K562 (cell line): ENCODE data around the gene LAMA5. TPM values are rescaled to one million over a fixed set of nuclear protein-coding genes. Genes with fewer than 3 reads are reported as not detected.

ENCODE experiments used
- ATAC-seq: fragments of 200-7000 bp; cut with Tn5 transposase; 3 replicates; pipeline ENCODE4 v1.9.1; 2020; ENCODE audit warnings: moderate library complexity
- BruUV-seq: library from RNA; stranded (reverse); fragments of 400-500 nt; replicated peaks from 2 replicates; lab custom pipeline; 2021; lab: Mats Ljungman, UMichigan
- CTCF ChIA-PET: fragments of 300-600 bp; formaldehyde crosslinking; extraction: SDS; loops from one replicate; lab custom pipeline; 2021; ENCODE audit warnings: low intra/inter-chr PET ratio; lab: Yijun Ruan, JAX
- POLR2A ChIA-PET: fragments of 300-600, 350-650 bp; sonication (Branson Sonifier 250); formaldehyde crosslinking; extraction: SDS; loops from one replicate; lab custom pipeline; 2021; ENCODE audit warnings: antibody characterized with exemption, inconsistent platforms; lab: Yijun Ruan, JAX
- DNase-seq, 4 experiments: peaks; one replicate each; pipeline versions ENCODE4 v3.0.0 to v3.0.0-alpha.2; 2011 to 2018; ENCODE audit warnings: low spot score in 3 of 4, mixed read lengths in 3 of 4; ENCODE audit errors: extremely low read depth in 1 of 4
- FAIRE-seq: peaks from 2 replicates; lab custom pipeline; 2011; peaks lifted over from hg19 to GRCh38; lab: Jason Lieb, UNC
- H2AFZ ChIP-seq: 2 replicates; pipeline ENCODE4 v1.6.0; 2011; ENCODE audit warnings: low read depth, low read length, control low read depth, inconsistent platforms
- H3K27ac ChIP-seq: fragments of 200-600 bp; 3 replicates; pipeline ENCODE4 v1.8.0; 2011; ENCODE audit warnings: low read depth, mild to moderate bottlenecking, control low read depth, inconsistent platforms, low read length, moderate library complexity, mixed read lengths; ENCODE audit errors: extremely low read depth
- H3K27me3 ChIP-seq, 2 experiments: fragments of 300-600 bp in 1 of 2; 2 replicates in 1 of 2; 3 replicates in 1 of 2; pipeline versions ENCODE4 v1.6.0 to v1.8.0; 2011; ENCODE audit warnings: inconsistent platforms in 2 of 2, low read length in 2 of 2, mild to moderate bottlenecking in 1 of 2, mixed read lengths in 1 of 2, moderate library complexity in 1 of 2; ENCODE audit not compliant: control insufficient read depth in 2 of 2, insufficient read depth in 2 of 2
- H3K36me3 ChIP-seq: fragments of 300-600 bp; 3 replicates; pipeline ENCODE4 v1.8.0; 2011; ENCODE audit warnings: mild to moderate bottlenecking, low read length, inconsistent platforms; ENCODE audit not compliant: control insufficient read depth, insufficient read depth
- H3K4me1 ChIP-seq, 2 experiments: fragments of 200-600 bp in 1 of 2; replicated peaks in 1 of 2; 2 replicates in 1 of 2; 3 replicates in 1 of 2; pipeline versions ENCODE4 v1.5.1 to v1.8.0; 2011; ENCODE audit warnings: inconsistent platforms in 2 of 2, low read length in 2 of 2, mild to moderate bottlenecking in 1 of 2, mixed read lengths in 1 of 2, moderate library complexity in 1 of 2; ENCODE audit not compliant: control insufficient read depth in 2 of 2, insufficient read depth in 2 of 2
- H3K4me2 ChIP-seq: 2 replicates; pipeline ENCODE4 v1.6.1; 2011; ENCODE audit warnings: low read length, control low read depth, inconsistent platforms, mixed read lengths; ENCODE audit not compliant: insufficient read depth
- H3K4me3 ChIP-seq: fragments of 200-600 bp; sonication (generic), shearing (Covaris generic); 2 replicates; pipeline ENCODE4 v1.5.1; 2016; ENCODE audit warnings: control low read depth, inconsistent platforms
- H3K79me2 ChIP-seq: fragments of 200-600 bp; 3 replicates; pipeline ENCODE4 v1.8.0; 2011; ENCODE audit warnings: low read length, inconsistent platforms; ENCODE audit not compliant: control insufficient read depth, insufficient read depth
- H3K9ac ChIP-seq, 2 experiments: 2 replicates each; pipeline versions ENCODE4 v1.6.0 to v1.6.1; 2011; ENCODE audit warnings: low read depth in 2 of 2, low read length in 2 of 2, control low read depth in 1 of 2, inconsistent platforms in 1 of 2, mild to moderate bottlenecking in 1 of 2, mixed read lengths in 1 of 2; ENCODE audit not compliant: insufficient read depth in 1 of 2
- H3K9me1 ChIP-seq: one replicate; pipeline ENCODE4 v1.6.0; 2011; ENCODE audit warnings: inconsistent platforms, mild to moderate bottlenecking, low read length, moderate library complexity; ENCODE audit not compliant: control insufficient read depth, insufficient read depth
- H3K9me3 ChIP-seq: replicated peaks from 2 replicates; pipeline ENCODE4 v1.5.1; 2011; ENCODE audit warnings: low read depth, low read length, inconsistent platforms; ENCODE audit not compliant: control insufficient read depth, insufficient read depth
- H4K20me1 ChIP-seq: replicated peaks from 2 replicates; pipeline ENCODE4 v1.6.1; 2011; ENCODE audit warnings: low read length, inconsistent platforms, mixed read lengths; ENCODE audit not compliant: control insufficient read depth, insufficient read depth
- CHD2 ChIP-seq: IDR thresholded peaks from 2 replicates; pipeline ENCODE4 v1.6.1; 2011; ENCODE audit warnings: low read depth, low read length
- MIER1 ChIP-seq: fragments of 450-650 bp; IDR thresholded peaks from 2 replicates; pipeline ENCODE4 v1.6.1; 2016; ENCODE audit warnings: antibody characterized with exemption, mild to moderate bottlenecking, low read depth
- SIN3A ChIP-seq, 2 experiments: fragments of 150-350 bp in 1 of 2; IDR thresholded peaks; 2 replicates each; pipeline ENCODE4 v1.6.1; 2011 to 2016; ENCODE audit warnings: borderline replicate concordance in 2 of 2, low read depth in 2 of 2, low read length in 2 of 2, mild to moderate bottlenecking in 2 of 2, moderate library complexity in 2 of 2; ENCODE audit not compliant: control insufficient read depth in 1 of 2
- STAT5B ChIP-seq: fragments of 250-450 bp; sonication (Bioruptor Pico); IDR thresholded peaks from 2 replicates; pipeline ENCODE4 v1.8.0; 2021; ENCODE audit warnings: mild to moderate bottlenecking, inconsistent platforms
- ZNF165 ChIP-seq: fragments of 250-450 bp; sonication (Bioruptor Pico); IDR thresholded peaks from 2 replicates; pipeline ENCODE4 v1.4.0; 2020; ENCODE audit warnings: borderline replicate concordance
- ZNF778 ChIP-seq: fragments of 450-650 bp; formaldehyde crosslinking; IDR thresholded peaks from 2 replicates; pipeline ENCODE4 v1.4.0; 2020; ENCODE audit warnings: mild to moderate bottlenecking, moderate library complexity
- WGBS: fragments of 100-300 bp; shearing (Covaris generic); methylation state at CpG from one replicate; pipeline ENCODE4 v1.1.6; 2016; ENCODE audit warnings: low coverage, mixed read lengths; ENCODE audit not compliant: insufficient coverage; ENCODE audit errors: missing lambda C conversion rate; 5-methylcytosine and 5-hydroxymethylcytosine counted together
- in situ Hi-C: fragments of 300-500 bp; cut with MboI; formaldehyde crosslinking; loops from 4 replicates; pipeline ENCODE4 v1.15.0; 2018; ENCODE audit warnings: inconsistent platforms, mixed read lengths
- intact Hi-C: fragments of 100-400 bp; cut with micrococcal nuclease; formaldehyde crosslinking; loops from 2 replicates; pipeline ENCODE4 v1.14.2; 2022
- polyA plus RNA-seq, 8 experiments: library from polyadenylated mRNA; depleted of rRNA in 4 of 8; stranded (reverse) in 5 of 8; unstranded in 3 of 8; fragments of >200 nt; fragmentation: Nextera tagmentation in 2 of 8; fragmentation: Illumina TruSeq in 1 of 8; extraction: Ambion mirVana in 2 of 8; extraction: Trizol in 1 of 8; gene quantifications; 2 replicates each; pipeline versions ENCODE4 v1.2.1 to v1.2.3, GENCODE V29; 2011 to 2014; ENCODE audit warnings: inconsistent platforms in 1 of 8, missing spikeins in 1 of 8
- total RNA-seq, 7 experiments: library from RNA; depleted of rRNA in 6 of 7; stranded (reverse); fragments of >200 nt in 6 of 7; fragmentation: Illumina TruSeq in 2 of 7; extraction: Trizol in 2 of 7; gene quantifications; 2 replicates each; pipeline versions ENCODE4 v1.2.1 to v1.2.3, GENCODE V29; 2011 to 2021; ENCODE audit warnings: low replicate concordance in 1 of 7

The LAMA5 gene
- total and polyA plus RNA-seq, 9 of the 15 experiments (the other 6 are each of a cell fraction or from before 2014, with no cell fraction given), result 0.31 to 101 (median 7.8) TPM

- Histone ChIP-seq H4K20me1 (0 out of 2 replicates have a peak, but pooled peaks cover 6% of the 10 kb centered on the region), H3K79me2 (no peaks in the 10 kb centered on the region), H3K4me3 (no peak overlapping the region), H3K9me1 (peaks cover 3% of the 10 kb centered on the region), H3K9ac (no peak overlapping the region; a peak in 1 of 4 replicates), H3K4me2 (no peak overlapping the region), H3K27me3 (peaks cover 10 to 31% of the 10 kb centered on the region in 2 experiments; a peak in 4 of 5 replicates), H3K36me3 (no peaks in the 10 kb centered on the region), H3K4me1 (peaks cover 8 to 89% of the 10 kb centered on the region in 2 experiments; a peak in 4 of 5 replicates), H3K27ac (no peak overlapping the region), H2AFZ (no peak overlapping the region), H3K9me3 (no peaks in the 10 kb centered on the region)
- ATAC-seq (no peak), FAIRE-seq (no peak), DNase-seq (no peak)
- TF ChIP-seq ZNF165 (CRISPR knock-in tag) (no peak), SIN3A (IDR thresholded peaks at IDR 0.05; ENCODE audit: borderline replicate concordance in 2 of 2, control insufficient read depth in 1 of 2, low read depth in 2 of 2, low read length in 2 of 2) (no peak), ZNF778 (CRISPR knock-in tag) (no peak), MIER1 (no peak), STAT5B (CRISPR knock-in tag) (no peak), CHD2 (no peak)
- ChIA-PET POLR2A (interaction anchor here (0.6 kb wide), 1 partner anchor 772 kb away, joined by 3 read pairs; no protein-coding TSS in a partner anchor), CTCF (no interaction called here)
- BruUV-seq, result no TSS peak
- in situ Hi-C loops, result loop anchor here (5.0 to 10.0 kb wide), 2 partner anchors 77 to 199 kb away; no protein-coding TSS in a partner anchor
- intact Hi-C loops, result no loop called here
- WGBS, result 13% methylated on average over 17 of the region's 24 CpGs
Measured at GRCh38 chr20:62415354-62416111, 48.4 kb upstream of the LAMA5 start.
